Urinary bladder (tissue), 4 donors: ENCODE measurements around the gene ARHGEF10L. TPM values are rescaled to one million over a fixed set of nuclear protein-coding genes. Genes with fewer than 3 reads are reported as not detected.

Experiments used
- DNase-seq: peaks from one replicate; pipeline ENCODE4 v3.0.0-alpha.2; 2015; ENCODE audit errors: extremely low spot score
- H3K27ac ChIP-seq: one replicate; pipeline ENCODE4 v1.5.1; 2013; ENCODE audit warnings: low read depth, mild to moderate bottlenecking, moderate library complexity
- H3K36me3 ChIP-seq: one replicate; pipeline ENCODE4 v1.6.1; 2013; ENCODE audit warnings: mild to moderate bottlenecking, moderate library complexity; ENCODE audit not compliant: insufficient read depth
- H3K4me1 ChIP-seq: one replicate; pipeline ENCODE4 v1.6.1; 2013; ENCODE audit warnings: mild to moderate bottlenecking, moderate library complexity; ENCODE audit not compliant: insufficient read depth
- H3K4me3 ChIP-seq: one replicate; pipeline ENCODE4 v1.5.1; 2013; ENCODE audit warnings: low read depth, low read length
- WGBS: extraction: QIAGEN DNeasy Blood & Tissue Kit; methylation state at CpG from one replicate; pipeline ENCODE4 v1.1.7; 2013; 5-methylcytosine and 5-hydroxymethylcytosine counted together
- polyA plus RNA-seq: library from polyadenylated mRNA; stranded (reverse); fragments of 200-250 nt; gene quantifications from one replicate; pipeline ENCODE4 v1.2.3, GENCODE V29; 2013
- total RNA-seq: library from RNA; depleted of rRNA; stranded (reverse); fragments of >200 nt; gene quantifications from one replicate; pipeline ENCODE4 v1.2.3, GENCODE V29; 2014
- donor health status: healthy with polysubstance abuse.
- donor health status: healthy.

Gene ARHGEF10L
- total and polyA plus RNA-seq, 2 donors, result 26.5 to 41.4 TPM

GRCh38 chr1:17550729-17551584 is 11.5 kb downstream of the ARHGEF10L start:
- no peak for DNase-seq
- Histone ChIP-seq H3K27ac (no peak overlapping the region), H3K36me3 (no peaks in the 10 kb centered on the region), H3K4me3 (no peak overlapping the region), H3K4me1 (no peaks in the 10 kb centered on the region)
- 63% methylated on average over 15 of the region's 15 CpGs for WGBS

- Histone ChIP-seq H3K4me3 (no peak overlapping the region), H3K4me1 (no peaks in the 10 kb centered on the region), H3K27ac (no peak overlapping the region), H3K36me3 (no peaks in the 10 kb centered on the region)
- no peak for DNase-seq
- 60% methylated on average over 8 of the region's 8 CpGs for WGBS
Measured at GRCh38 chr1:17551755-17552234, 12.3 kb downstream of the ARHGEF10L start.

GRCh38 chr1:17553975-17554700 is 14.6 kb downstream of the ARHGEF10L start:
- no peak overlapping the region for H3K4me3 ChIP-seq
- H3K27ac ChIP-seq, result peak overlapping the region; percentile 44

GRCh38 chr1:17554954-17555353 is 15.5 kb downstream of the ARHGEF10L start:
- H3K36me3 ChIP-seq, result no peaks in the 10 kb centered on the region
- no peak for DNase-seq
- no peak overlapping the region for H3K4me3 ChIP-seq
- H3K4me1 ChIP-seq, result no peaks in the 10 kb centered on the region
- 88% methylated on average over 2 of the region's 2 CpGs for WGBS
- peak overlapping the region; percentile 18 for H3K27ac ChIP-seq

More at GRCh38 chr1:17553975-17554700, 14.6 kb downstream of the ARHGEF10L start:
- 73% methylated on average over 8 of the region's 8 CpGs for WGBS
- Histone ChIP-seq H3K36me3 (no peaks in the 10 kb centered on the region), H3K4me1 (no peaks in the 10 kb centered on the region)
- DNase-seq, result peak; percentile 73

- Histone ChIP-seq H3K27ac (no peak overlapping the region), H3K36me3 (no peaks in the 10 kb centered on the region), H3K4me1 (no peaks in the 10 kb centered on the region), H3K4me3 (no peak overlapping the region)
- DNase-seq, result no peak
- WGBS, result 93% methylated on average over 7 of the region's 7 CpGs
Measured at GRCh38 chr1:17557986-17558385, 18.5 kb downstream of the ARHGEF10L start.

- H3K27ac ChIP-seq, result peak overlapping the region; percentile 32
- H3K36me3 ChIP-seq, result no peaks in the 10 kb centered on the region
- no peaks in the 10 kb centered on the region for H3K4me1 ChIP-seq
- no peak overlapping the region for H3K4me3 ChIP-seq
- DNase-seq, result no peak
- 71% methylated on average over 3 of the region's 3 CpGs for WGBS
Measured at GRCh38 chr1:17558541-17558940, 19.0 kb downstream of the ARHGEF10L start.

- no peak for DNase-seq
- Histone ChIP-seq H3K4me3 (no peak overlapping the region), H3K36me3 (no peaks in the 10 kb centered on the region), H3K4me1 (no peaks in the 10 kb centered on the region), H3K27ac (peak overlapping the region; percentile 52)
- WGBS, result 83% methylated on average over 8 of the region's 8 CpGs
Measured at GRCh38 chr1:17558954-17559614, 19.6 kb downstream of the ARHGEF10L start.

- Histone ChIP-seq H3K4me1 (no peaks in the 10 kb centered on the region), H3K4me3 (no peak overlapping the region), H3K27ac (peak overlapping the region; percentile 52), H3K36me3 (no peaks in the 10 kb centered on the region)
- peak; percentile 72 for DNase-seq
- 92% methylated on average over 7 of the region's 7 CpGs for WGBS
Measured at GRCh38 chr1:17559615-17560419, 20.3 kb downstream of the ARHGEF10L start.

GRCh38 chr1:17561247-17561548 is 21.7 kb downstream of the ARHGEF10L start:
- DNase-seq, result no peak
- H3K36me3 ChIP-seq, result no peaks in the 10 kb centered on the region
- H3K4me1 ChIP-seq, result no peaks in the 10 kb centered on the region
- H3K4me3 ChIP-seq, result no peak overlapping the region
- peak overlapping the region; percentile 81 for H3K27ac ChIP-seq
- WGBS, result 62% methylated on average over 8 of the region's 8 CpGs

- Histone ChIP-seq H3K4me1 (no peaks in the 10 kb centered on the region), H3K27ac (peak overlapping the region; percentile 81), H3K36me3 (no peaks in the 10 kb centered on the region), H3K4me3 (no peak overlapping the region)
- DNase-seq, result no peak
- WGBS, result 29% methylated on average over 9 of the region's 9 CpGs
Measured at GRCh38 chr1:17561561-17561985, 22.1 kb downstream of the ARHGEF10L start.

- Histone ChIP-seq H3K4me1 (no peaks in the 10 kb centered on the region), H3K4me3 (no peak overlapping the region), H3K36me3 (no peaks in the 10 kb centered on the region), H3K27ac (peak overlapping the region; percentile 77)
- DNase-seq, result no peak
- WGBS, result 84% methylated on average over 5 of the region's 5 CpGs
Measured at GRCh38 chr1:17562375-17562774, 22.9 kb downstream of the ARHGEF10L start.

GRCh38 chr1:17563494-17564281 is 24.2 kb downstream of the ARHGEF10L start:
- Histone ChIP-seq H3K36me3 (no peaks in the 10 kb centered on the region), H3K4me3 (no peak overlapping the region), H3K4me1 (no peaks in the 10 kb centered on the region), H3K27ac (peak overlapping the region; percentile 48)
- DNase-seq, result no peak
- 68% methylated on average over 8 of the region's 8 CpGs for WGBS
